Activated gamma-delta T cell treated with Interleukin-2 at 50 U/mL for 16 hours (primary cell): ENCODE data around the gene SHF.
A peak's percentile ranks its signal among the peaks of the same experiment; 100 is the strongest.
"Not testable (repeated sequence)": the region's sequence is repeated elsewhere in the genome, so short reads cannot be mapped to it uniquely, and the experiment has no call there.

ENCODE experiments used
- DNase-seq: peaks from one replicate; pipeline ENCODE4 v3.0.0-alpha.2; 2020

SHF gene

GRCh38 chr15:45187894-45188830, at the start of gene SHF:
SHF (minus strand) TSS chr15:45187966; CDS start chr15:45187951, 15 bp downstream.
- peak; percentile 46 for DNase-seq

- DNase-seq: not testable (repeated sequence)
Observed at GRCh38 chr15:45236806-45237205, 49.0 kb upstream of the SHF start.

GRCh38 chr15:45234562-45235235, 46.9 kb upstream of the SHF start:
- DNase-seq: no peak

- DNase-seq: no peak
Observed at GRCh38 chr15:45231864-45232562, 44.2 kb upstream of the SHF start.

GRCh38 chr15:45231132-45231531, 43.4 kb upstream of the SHF start:
- DNase-seq: no peak

- DNase-seq: no peak
Observed at GRCh38 chr15:45230245-45230965, 42.6 kb upstream of the SHF start.

- no peak for DNase-seq
Observed at GRCh38 chr15:45228931-45229330, 41.2 kb upstream of the SHF start.

GRCh38 chr15:45225506-45226273, 37.9 kb upstream of the SHF start:
- no peak for DNase-seq

GRCh38 chr15:45224621-45225217, 37.0 kb upstream of the SHF start:
- no peak for DNase-seq

GRCh38 chr15:45221967-45222366, 34.2 kb upstream of the SHF start:
- DNase-seq: no peak

- DNase-seq: no peak
Observed at GRCh38 chr15:45221053-45221599, 33.4 kb upstream of the SHF start.

- DNase-seq: no peak
Observed at GRCh38 chr15:45212493-45212892, 24.7 kb upstream of the SHF start.

- peak; percentile 42 for DNase-seq
Observed at GRCh38 chr15:45205192-45205591, 17.4 kb upstream of the SHF start.

GRCh38 chr15:45203182-45203581, 15.4 kb upstream of the SHF start:
- no peak for DNase-seq

GRCh38 chr15:45201869-45202268, 14.1 kb upstream of the SHF start:
- no peak for DNase-seq

- no peak for DNase-seq
Observed at GRCh38 chr15:45201557-45201859, 13.7 kb upstream of the SHF start.

- DNase-seq: peak; percentile 57
Observed at GRCh38 chr15:45200799-45201556, 13.2 kb upstream of the SHF start.

- DNase-seq: peak; percentile 98
Observed at GRCh38 chr15:45200001-45200798, 12.4 kb upstream of the SHF start.

GRCh38 chr15:45199136-45199810, 11.5 kb upstream of the SHF start:
- peak; percentile 23 for DNase-seq
